GM21515 (cell line): ENCODE measurements around the gene NFKBIB.
"Not testable (repeated sequence)": the region's sequence is repeated elsewhere in the genome, so short reads cannot be mapped to it uniquely, and the experiment has no call there.

Source experiments
- ATAC-seq: cut with Tn5 transposase; IDR thresholded peaks from one replicate; pipeline ENCODE4 v1.9.1; 2021; ENCODE audit not compliant: unreplicated experiment

NFKBIB gene

GRCh38 chr19:38875656-38876395 is 23.9 kb upstream of the NFKBIB start:
- no peak for ATAC-seq

GRCh38 chr19:38877781-38878574 is 21.8 kb upstream of the NFKBIB start, which contains the start of gene RINL:
Gene RINL, minus strand, starts transcription at chr19:38878275. Its CDS starts 1,533 bp downstream, at chr19:38876742.
- ATAC-seq: peak; percentile 59

GRCh38 chr19:38878575-38879399 is 21.0 kb upstream of the NFKBIB start:
- no peak for ATAC-seq

GRCh38 chr19:38879400-38879751 is 20.4 kb upstream of the NFKBIB start:
- no peak for ATAC-seq

- ATAC-seq: no peak
Measured at GRCh38 chr19:38880076-38880881, 19.5 kb upstream of the NFKBIB start.

GRCh38 chr19:38880882-38881609 is 18.7 kb upstream of the NFKBIB start:
- no peak for ATAC-seq

GRCh38 chr19:38883286-38883685 is 16.5 kb upstream of the NFKBIB start:
- ATAC-seq: no peak

- ATAC-seq: not testable (repeated sequence)
Measured at GRCh38 chr19:38884691-38885090, 15.1 kb upstream of the NFKBIB start.

- ATAC-seq: no peak
Measured at GRCh38 chr19:38888876-38889275, 10.9 kb upstream of the NFKBIB start.

- no peak for ATAC-seq
Measured at GRCh38 chr19:38889803-38890202, 10.0 kb upstream of the NFKBIB start.

- no peak for ATAC-seq
Measured at GRCh38 chr19:38890686-38891085, 9.1 kb upstream of the NFKBIB start.

GRCh38 chr19:38891771-38892170 is 8.0 kb upstream of the NFKBIB start:
- no peak for ATAC-seq

GRCh38 chr19:38892841-38893240 is 6.9 kb upstream of the NFKBIB start:
- ATAC-seq: no peak

- no peak for ATAC-seq
Measured at GRCh38 chr19:38893341-38893771, 6.4 kb upstream of the NFKBIB start.

- ATAC-seq: no peak
Measured at GRCh38 chr19:38894968-38895367, 4.8 kb upstream of the NFKBIB start.

GRCh38 chr19:38898788-38899446 is 852 bp upstream of the NFKBIB start:
- ATAC-seq: peak; percentile 3

- no peak for ATAC-seq
Measured at GRCh38 chr19:38900202-38900629, 447 bp downstream of the NFKBIB start.

- no peak for ATAC-seq
Measured at GRCh38 chr19:38900743-38901190, 998 bp downstream of the NFKBIB start.

GRCh38 chr19:38901683-38902082 is 1.9 kb downstream of the NFKBIB start:
- no peak for ATAC-seq
